Transverse colon (tissue), 3 donors: Measurements from ENCODE around the gene HOXB4.

Experiments used
- POLR2A ChIP-seq: fragments of 450-650 bp; IDR thresholded peaks from one replicate; pipeline ENCODE4 v1.6.1; 2016; ENCODE audit warnings: antibody characterized with exemption, mild to moderate bottlenecking, moderate library complexity
- TF ChIP-seq, protein P1 (sequence below), 5 experiments: fragments of 200-600 bp in 3 of 5; fragments of 450-650 bp in 2 of 5; sonication (generic) in 3 of 5; IDR thresholded peaks; 1 replicate in 2 of 5; 2 replicates in 3 of 5; pipeline ENCODE4 v1.5.1; 2016 to 2017; ENCODE audit warnings: antibody characterized with exemption in 5 of 5, inconsistent platforms in 3 of 5, mild to moderate bottlenecking in 2 of 5, moderate library complexity in 1 of 5

DNA sequence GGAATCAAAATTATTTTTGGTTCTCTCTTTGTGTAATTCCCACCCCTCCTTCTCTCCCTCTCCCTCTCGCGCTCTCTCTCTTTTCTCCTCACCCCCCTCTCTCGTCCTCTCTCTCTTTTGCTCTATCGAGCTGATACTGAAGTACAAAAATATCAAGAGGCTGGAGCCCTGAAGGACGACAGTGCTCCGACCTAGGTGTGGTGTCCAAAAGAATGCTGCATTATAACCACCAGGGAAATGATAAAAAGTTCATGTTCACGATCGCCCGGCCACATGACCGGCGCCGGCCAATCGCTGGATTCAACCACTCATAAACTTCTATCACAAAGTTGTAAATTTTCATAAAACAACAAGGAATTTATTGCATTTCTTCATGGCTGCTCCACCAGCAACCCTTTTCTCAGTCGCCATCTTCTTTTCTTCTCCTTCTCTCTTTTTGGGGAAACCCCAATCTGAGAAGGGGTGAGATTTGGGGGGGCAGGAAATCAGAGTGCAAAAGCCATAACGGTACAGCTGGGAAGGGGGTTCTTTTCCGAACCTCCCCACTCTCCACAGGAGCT lies 26.7 kb upstream of the HOXB4 start, which contains the start of gene HOXB6:
- TF ChIP-seq POLR2A = peak; percentile 98
- TF ChIP-seq, protein P1, sequence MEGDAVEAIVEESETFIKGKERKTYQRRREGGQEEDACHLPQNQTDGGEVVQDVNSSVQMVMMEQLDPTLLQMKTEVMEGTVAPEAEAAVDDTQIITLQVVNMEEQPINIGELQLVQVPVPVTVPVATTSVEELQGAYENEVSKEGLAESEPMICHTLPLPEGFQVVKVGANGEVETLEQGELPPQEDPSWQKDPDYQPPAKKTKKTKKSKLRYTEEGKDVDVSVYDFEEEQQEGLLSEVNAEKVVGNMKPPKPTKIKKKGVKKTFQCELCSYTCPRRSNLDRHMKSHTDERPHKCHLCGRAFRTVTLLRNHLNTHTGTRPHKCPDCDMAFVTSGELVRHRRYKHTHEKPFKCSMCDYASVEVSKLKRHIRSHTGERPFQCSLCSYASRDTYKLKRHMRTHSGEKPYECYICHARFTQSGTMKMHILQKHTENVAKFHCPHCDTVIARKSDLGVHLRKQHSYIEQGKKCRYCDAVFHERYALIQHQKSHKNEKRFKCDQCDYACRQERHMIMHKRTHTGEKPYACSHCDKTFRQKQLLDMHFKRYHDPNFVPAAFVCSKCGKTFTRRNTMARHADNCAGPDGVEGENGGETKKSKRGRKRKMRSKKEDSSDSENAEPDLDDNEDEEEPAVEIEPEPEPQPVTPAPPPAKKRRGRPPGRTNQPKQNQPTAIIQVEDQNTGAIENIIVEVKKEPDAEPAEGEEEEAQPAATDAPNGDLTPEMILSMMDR (IDR thresholded peaks at IDR 0.05) = peak in 4 of 5 experiments; percentile 5 to 59 (median 34)
